A549 treated with ZK216348 at 1 μM for 4 hours (cell line): ENCODE results near the gene VCX3A. TPM values are rescaled to one million over a fixed set of nuclear protein-coding genes. Genes with fewer than 3 reads are reported as not detected.

Experiments
- total RNA-seq: library from RNA; stranded (reverse); fragments of 200-300 nt; extraction: Qiagen RNA extraction; gene quantifications from 5 replicates; pipeline ENCODE4 v1.2.3, GENCODE V29; 2022; ENCODE audit warnings: low read depth

Gene VCX3A
- total RNA-seq = not detected in 5 replicates

GRCh38 chrX:6535018-6535417 is at the start of gene VCX3A:
Gene VCX3A, minus strand, starts transcription at chrX:6535118. Its CDS starts 621 bp downstream, at chrX:6534497.

